Lower lobe of right lung (tissue), 2 donors: ENCODE measurements around the gene OPN1SW. TPM values are rescaled to one million over a fixed set of nuclear protein-coding genes. Genes with fewer than 3 reads are reported as not detected.

Experiments
- ATAC-seq, 2 donors: fragments of 200-7000 bp; cut with Tn5 transposase; one replicate each; pipeline ENCODE4 v1.9.1; 2020 to 2022; ENCODE audit warnings: mild to moderate bottlenecking in 2 of 2, moderate library complexity in 2 of 2
- DNase-seq: peaks from one replicate; pipeline ENCODE4 v3.0.0-alpha.2; 2020
- H3K27ac ChIP-seq: fragments of 200-600 bp; one replicate; pipeline ENCODE4 v1.8.0; 2022
- H3K27me3 ChIP-seq: fragments of 200-600 bp; one replicate; pipeline ENCODE4 v1.8.0; 2022; ENCODE audit warnings: low read depth
- H3K36me3 ChIP-seq: fragments of 200-600 bp; one replicate; pipeline ENCODE4 v1.8.0; 2022; ENCODE audit warnings: mild to moderate bottlenecking
- H3K4me1 ChIP-seq: fragments of 200-600 bp; one replicate; pipeline ENCODE4 v1.8.0; 2022
- H3K4me3 ChIP-seq: fragments of 200-600 bp; one replicate; pipeline ENCODE4 v1.8.0; 2022; ENCODE audit warnings: mild to moderate bottlenecking
- H3K9me3 ChIP-seq: fragments of 200-600 bp; one replicate; pipeline ENCODE4 v1.8.0; 2022
- intact Hi-C: fragments of 100-400 bp; cut with DNase I; formaldehyde crosslinking; loops from one replicate; pipeline ENCODE4 v1.11.0; 2022
- total RNA-seq: library from RNA; stranded (reverse); fragmentation: NEBNext Ultra II Directional; extraction: Animal tissue kit (Norgen Biotek cat#: 25700); gene quantifications from one replicate; pipeline ENCODE4 v1.2.1, GENCODE V29; 2021
- TF ChIP-seq, protein P1 (sequence below): fragments of 200-600 bp; IDR thresholded peaks from one replicate; pipeline ENCODE4 v1.8.0; 2022; ENCODE audit warnings: antibody characterized with exemption, mild to moderate bottlenecking
- donor health status: DM: no; HTN: yes; CAD: no; lungs with severe emphysema.

The OPN1SW gene
- total RNA-seq, 1 donor from 2014 or later = not detected

GRCh38 chr7:128737441-128737840 lies 38.2 kb downstream of the OPN1SW start:
- Histone ChIP-seq H3K4me3 (no peak overlapping the region), H3K27ac (no peak overlapping the region)
- intact Hi-C loops = no loop called here

GRCh38 chr7:128735436-128735835 lies 40.2 kb downstream of the OPN1SW start:
- no peaks in the 10 kb centered on the region for H3K9me3 ChIP-seq
- no peak overlapping the region for H3K4me3 ChIP-seq
- H3K4me1 ChIP-seq = peaks cover 8% of the 10 kb centered on the region
- ATAC-seq (no peak), DNase-seq (peak; percentile 47)
- peaks cover 4% of the 10 kb centered on the region for H3K27me3 ChIP-seq
- no peak overlapping the region for H3K27ac ChIP-seq
- no peaks in the 10 kb centered on the region for H3K36me3 ChIP-seq
- intact Hi-C loops = no loop called here
- TF ChIP-seq, protein P1, sequence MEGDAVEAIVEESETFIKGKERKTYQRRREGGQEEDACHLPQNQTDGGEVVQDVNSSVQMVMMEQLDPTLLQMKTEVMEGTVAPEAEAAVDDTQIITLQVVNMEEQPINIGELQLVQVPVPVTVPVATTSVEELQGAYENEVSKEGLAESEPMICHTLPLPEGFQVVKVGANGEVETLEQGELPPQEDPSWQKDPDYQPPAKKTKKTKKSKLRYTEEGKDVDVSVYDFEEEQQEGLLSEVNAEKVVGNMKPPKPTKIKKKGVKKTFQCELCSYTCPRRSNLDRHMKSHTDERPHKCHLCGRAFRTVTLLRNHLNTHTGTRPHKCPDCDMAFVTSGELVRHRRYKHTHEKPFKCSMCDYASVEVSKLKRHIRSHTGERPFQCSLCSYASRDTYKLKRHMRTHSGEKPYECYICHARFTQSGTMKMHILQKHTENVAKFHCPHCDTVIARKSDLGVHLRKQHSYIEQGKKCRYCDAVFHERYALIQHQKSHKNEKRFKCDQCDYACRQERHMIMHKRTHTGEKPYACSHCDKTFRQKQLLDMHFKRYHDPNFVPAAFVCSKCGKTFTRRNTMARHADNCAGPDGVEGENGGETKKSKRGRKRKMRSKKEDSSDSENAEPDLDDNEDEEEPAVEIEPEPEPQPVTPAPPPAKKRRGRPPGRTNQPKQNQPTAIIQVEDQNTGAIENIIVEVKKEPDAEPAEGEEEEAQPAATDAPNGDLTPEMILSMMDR = no peak

More at GRCh38 chr7:128737441-128737840, 38.2 kb downstream of the OPN1SW start:
- ATAC-seq (no peak), DNase-seq (no peak)
- H3K36me3 ChIP-seq = no peaks in the 10 kb centered on the region
- H3K9me3 ChIP-seq = no peaks in the 10 kb centered on the region
- TF ChIP-seq, protein P1 = no peak
- H3K4me1 ChIP-seq = peaks cover 28% of the 10 kb centered on the region
- peaks cover 4% of the 10 kb centered on the region for H3K27me3 ChIP-seq

GRCh38 chr7:128734890-128735289 lies 40.7 kb downstream of the OPN1SW start:
- intact Hi-C loops = no loop called here
- no peak for DNase-seq
- Histone ChIP-seq H3K27ac (no peak overlapping the region), H3K4me1 (peaks cover 4% of the 10 kb centered on the region), H3K4me3 (no peak overlapping the region), H3K27me3 (peaks cover 4% of the 10 kb centered on the region), H3K9me3 (no peaks in the 10 kb centered on the region), H3K36me3 (no peaks in the 10 kb centered on the region)
- no peak for ATAC-seq
- TF ChIP-seq, protein P1 = no peak

- Histone ChIP-seq H3K36me3 (no peaks in the 10 kb centered on the region), H3K4me3 (no peak overlapping the region), H3K9me3 (no peaks in the 10 kb centered on the region), H3K27ac (no peak overlapping the region), H3K27me3 (peaks cover 4% of the 10 kb centered on the region), H3K4me1 (no peaks in the 10 kb centered on the region)
- DNase-seq (no peak), ATAC-seq (no peak)
- intact Hi-C loops = no loop called here
- TF ChIP-seq, protein P1 = no peak
Measured at GRCh38 chr7:128733278-128733645, 42.3 kb downstream of the OPN1SW start.

DNA sequence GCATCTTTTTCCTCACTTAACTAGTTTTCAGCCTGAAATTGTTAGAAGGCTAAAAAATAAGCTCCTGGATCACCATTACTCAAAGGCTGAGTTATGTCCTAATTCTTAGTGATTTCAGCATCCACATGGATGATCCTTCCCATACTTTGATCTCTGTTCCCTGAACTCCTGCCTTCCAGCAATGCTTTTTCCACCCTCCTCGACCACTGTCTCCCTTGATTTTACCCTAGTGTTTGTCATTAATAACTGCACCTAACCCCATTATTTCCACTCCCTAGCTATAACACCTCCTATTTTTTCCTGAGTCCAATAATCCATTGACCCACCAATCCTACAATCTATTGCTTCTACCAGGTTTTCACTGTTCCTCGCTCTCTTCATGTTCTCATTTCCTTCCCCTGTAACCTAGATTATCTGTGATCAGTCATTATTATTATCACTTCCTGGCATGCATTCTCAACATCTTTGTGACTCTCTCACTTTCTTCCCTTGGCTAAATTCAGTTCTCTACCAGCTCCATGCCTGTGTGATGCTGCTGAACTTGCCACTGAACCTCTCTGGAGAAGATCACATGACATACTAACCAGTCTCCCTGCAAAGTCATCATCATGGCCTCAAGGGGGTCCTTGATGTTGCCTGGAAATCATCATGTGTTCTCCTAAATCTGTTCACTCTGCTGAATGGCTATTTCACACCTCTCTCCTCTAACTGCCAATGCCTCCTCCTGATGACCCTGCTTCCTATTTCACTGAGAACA lies 42.9 kb downstream of the OPN1SW start:
- Histone ChIP-seq H3K9me3 (no peaks in the 10 kb centered on the region), H3K4me3 (no peak overlapping the region), H3K27ac (no peak overlapping the region), H3K4me1 (no peaks in the 10 kb centered on the region), H3K27me3 (peaks cover 4% of the 10 kb centered on the region), H3K36me3 (no peaks in the 10 kb centered on the region)
- no peak for ATAC-seq
- DNase-seq = no peak
- intact Hi-C loops = no loop called here
- TF ChIP-seq, protein P1 = no peak
